H9 (cell line): ENCODE data around the gene RRP1B. TPM values are rescaled to one million over a fixed set of nuclear protein-coding genes. Genes with fewer than 3 reads are reported as not detected.

Source experiments
- DNase-seq: peaks from one replicate; pipeline ENCODE4 v3.0.0-alpha.2; 2017
- H2AFZ ChIP-seq: one replicate; pipeline ENCODE4 v1.6.1; 2013; ENCODE audit warnings: mild to moderate bottlenecking, low read length, control low read depth, moderate library complexity
- H2AK5ac ChIP-seq: 2 replicates; pipeline ENCODE4 v1.6.1; 2013; ENCODE audit warnings: low read length, control low read depth, mixed read lengths; ENCODE audit not compliant: insufficient read length
- H2BK120ac ChIP-seq: one replicate; pipeline ENCODE4 v1.6.1; 2013; ENCODE audit warnings: low read depth, mild to moderate bottlenecking, low read length, control low read depth, inconsistent platforms; ENCODE audit not compliant: poor library complexity, severe bottlenecking
- H2BK12ac ChIP-seq: 2 replicates; pipeline ENCODE4 v1.6.1; 2013; ENCODE audit warnings: low read length, control low read depth, mixed read lengths, low read depth; ENCODE audit not compliant: insufficient read length
- H2BK15ac ChIP-seq: 2 replicates; pipeline ENCODE4 v1.6.1; 2013; ENCODE audit warnings: low read depth, low read length, control low read depth
- H2BK20ac ChIP-seq: one replicate; pipeline ENCODE4 v1.6.1; 2013; ENCODE audit warnings: low read depth, mild to moderate bottlenecking, low read length, control low read depth, inconsistent platforms; ENCODE audit not compliant: poor library complexity, severe bottlenecking
- H2BK5ac ChIP-seq: 2 replicates; pipeline ENCODE4 v1.6.1; 2013; ENCODE audit warnings: low read length, control low read depth, mixed read lengths; ENCODE audit not compliant: insufficient read length
- H3K14ac ChIP-seq: 2 replicates; pipeline ENCODE4 v1.6.1; 2013; ENCODE audit warnings: low read length, control low read depth; ENCODE audit not compliant: insufficient read depth
- H3K18ac ChIP-seq: 2 replicates; pipeline ENCODE4 v1.6.1; 2013; ENCODE audit warnings: low read depth, mild to moderate bottlenecking, mixed read lengths, low read length, control low read depth; ENCODE audit not compliant: insufficient read length
- H3K23ac ChIP-seq: 2 replicates; pipeline ENCODE4 v1.6.1; 2013; ENCODE audit warnings: low read length, control low read depth, mixed read lengths, low read depth; ENCODE audit not compliant: insufficient read length
- H3K23me2 ChIP-seq: 2 replicates; pipeline ENCODE4 v1.6.1; 2013; ENCODE audit warnings: low read depth, mild to moderate bottlenecking, mixed read lengths, low read length, control low read depth; ENCODE audit not compliant: insufficient read length, poor library complexity, severe bottlenecking
- H3K27ac ChIP-seq: 2 replicates; pipeline ENCODE4 v1.5.1; 2013; ENCODE audit warnings: low read length, control low read depth, mixed read lengths, low read depth; ENCODE audit not compliant: insufficient read length
- H3K27me3 ChIP-seq: 2 replicates; pipeline ENCODE4 v1.6.1; 2013; ENCODE audit warnings: low read length, control low read depth, inconsistent platforms; ENCODE audit not compliant: insufficient read depth
- H3K4ac ChIP-seq: 2 replicates; pipeline ENCODE4 v1.6.1; 2013; ENCODE audit warnings: low read depth, mild to moderate bottlenecking, control low read depth, inconsistent platforms, low read length, moderate library complexity
- H3K4me1 ChIP-seq: 2 replicates; pipeline ENCODE4 v1.6.1; 2013; ENCODE audit warnings: low read length, control low read depth, inconsistent platforms; ENCODE audit not compliant: insufficient read depth
- H3K4me2 ChIP-seq: 2 replicates; pipeline ENCODE4 v1.6.1; 2013; ENCODE audit warnings: low read length, control low read depth, mixed read lengths; ENCODE audit not compliant: insufficient read length, insufficient read depth
- H3K56ac ChIP-seq: 2 replicates; pipeline ENCODE4 v1.6.1; 2013; ENCODE audit warnings: low read depth, mild to moderate bottlenecking, mixed read lengths, low read length, control low read depth; ENCODE audit not compliant: insufficient read length
- H3K79me1 ChIP-seq: 2 replicates; pipeline ENCODE4 v1.6.1; 2013; ENCODE audit warnings: low read depth, mild to moderate bottlenecking, moderate library complexity, low read length, control low read depth, inconsistent platforms; ENCODE audit not compliant: insufficient read depth, poor library complexity, severe bottlenecking
- H3K79me2 ChIP-seq: 2 replicates; pipeline ENCODE4 v1.6.1; 2013; ENCODE audit warnings: low read length, control low read depth, inconsistent platforms; ENCODE audit not compliant: insufficient read depth
- H3K9ac ChIP-seq: 2 replicates; pipeline ENCODE4 v1.6.1; 2013; ENCODE audit warnings: low read length, control low read depth, mixed read lengths; ENCODE audit not compliant: insufficient read length; ENCODE audit errors: extremely low read depth
- H3K9me3 ChIP-seq: one replicate; pipeline ENCODE4 v1.6.1; 2013; ENCODE audit warnings: low read depth, low read length, inconsistent platforms; ENCODE audit not compliant: control insufficient read depth
- H3T11ph ChIP-seq: one replicate; pipeline ENCODE4 v1.6.1; 2013; ENCODE audit warnings: mild to moderate bottlenecking, low read length, control low read depth, inconsistent platforms
- H4K20me1 ChIP-seq: one replicate; pipeline ENCODE4 v1.6.1; 2013; ENCODE audit not compliant: control insufficient read depth, insufficient read length, insufficient read depth
- H4K5ac ChIP-seq: 2 replicates; pipeline ENCODE4 v1.6.1; 2013; ENCODE audit warnings: low read depth, mild to moderate bottlenecking, mixed read lengths, low read length, control low read depth; ENCODE audit not compliant: insufficient read length
- H4K8ac ChIP-seq: replicated peaks from 2 replicates; pipeline ENCODE4 v1.6.1; 2013; ENCODE audit warnings: low read length, control low read depth, mixed read lengths, low read depth; ENCODE audit not compliant: insufficient read length
- H4K91ac ChIP-seq: 2 replicates; pipeline ENCODE4 v1.6.1; 2013; ENCODE audit warnings: low read depth, mild to moderate bottlenecking, moderate library complexity, mixed read lengths, low read length, control low read depth; ENCODE audit not compliant: insufficient read length
- H3K27ac Mint-ChIP-seq, 3 experiments: 2 replicates in 2 of 3; 3 replicates in 1 of 3; pipeline ENCODE4 v1.8.0; 2020 to 2021; ENCODE audit warnings: mixed read lengths in 3 of 3, mild to moderate bottlenecking in 1 of 3, moderate library complexity in 1 of 3
- H3K27me3 Mint-ChIP-seq: 2 replicates; pipeline ENCODE4 v1.8.0; 2021; ENCODE audit warnings: low read depth, mild to moderate bottlenecking, moderate library complexity, mixed read lengths
- H3K36me3 Mint-ChIP-seq, 3 experiments: 2 replicates in 2 of 3; 3 replicates in 1 of 3; pipeline ENCODE4 v1.8.0; 2020 to 2021; ENCODE audit warnings: low read depth in 3 of 3, mixed read lengths in 3 of 3; ENCODE audit not compliant: insufficient read depth in 1 of 3
- H3K4me1 Mint-ChIP-seq, 2 experiments: 2 replicates each; pipeline ENCODE4 v1.8.0; 2020; ENCODE audit warnings: mixed read lengths in 2 of 2
- H3K4me3 Mint-ChIP-seq, 2 experiments: 2 replicates in 1 of 2; 3 replicates in 1 of 2; pipeline ENCODE4 v1.8.0; 2020 to 2021; ENCODE audit warnings: mild to moderate bottlenecking in 2 of 2, mixed read lengths in 2 of 2, moderate library complexity in 1 of 2
- H3K9me3 Mint-ChIP-seq, 2 experiments: 2 replicates in 1 of 2; 3 replicates in 1 of 2; pipeline ENCODE4 v1.8.0; 2020; ENCODE audit warnings: mild to moderate bottlenecking in 2 of 2, mixed read lengths in 2 of 2, moderate library complexity in 1 of 2
- WGBS: extraction: QIAGEN DNeasy Blood & Tissue Kit; methylation state at CpG from one replicate; pipeline ENCODE4 v1.1.7; 2013; ENCODE audit warnings: missing lambda C conversion rate, low lambda C conversion rate, mixed read lengths; ENCODE audit not compliant: insufficient read length; ENCODE audit errors: extremely low coverage; 5-methylcytosine and 5-hydroxymethylcytosine counted together
- total RNA-seq: library from RNA; stranded (reverse); gene quantifications from 2 replicates; pipeline ENCODE4 v1.2.1, GENCODE V29; 2021
- TF ChIP-seq, protein P1 (sequence below): fragments of 200-600 bp; sonication (generic); conservative IDR thresholded peaks from 3 replicates; pipeline ENCODE4 v1.8.0; 2021; ENCODE audit warnings: antibody characterized with exemption, mild to moderate bottlenecking

RRP1B gene
- total RNA-seq, 1 experiment from 2014 or later, result 96.6 TPM

DNA sequence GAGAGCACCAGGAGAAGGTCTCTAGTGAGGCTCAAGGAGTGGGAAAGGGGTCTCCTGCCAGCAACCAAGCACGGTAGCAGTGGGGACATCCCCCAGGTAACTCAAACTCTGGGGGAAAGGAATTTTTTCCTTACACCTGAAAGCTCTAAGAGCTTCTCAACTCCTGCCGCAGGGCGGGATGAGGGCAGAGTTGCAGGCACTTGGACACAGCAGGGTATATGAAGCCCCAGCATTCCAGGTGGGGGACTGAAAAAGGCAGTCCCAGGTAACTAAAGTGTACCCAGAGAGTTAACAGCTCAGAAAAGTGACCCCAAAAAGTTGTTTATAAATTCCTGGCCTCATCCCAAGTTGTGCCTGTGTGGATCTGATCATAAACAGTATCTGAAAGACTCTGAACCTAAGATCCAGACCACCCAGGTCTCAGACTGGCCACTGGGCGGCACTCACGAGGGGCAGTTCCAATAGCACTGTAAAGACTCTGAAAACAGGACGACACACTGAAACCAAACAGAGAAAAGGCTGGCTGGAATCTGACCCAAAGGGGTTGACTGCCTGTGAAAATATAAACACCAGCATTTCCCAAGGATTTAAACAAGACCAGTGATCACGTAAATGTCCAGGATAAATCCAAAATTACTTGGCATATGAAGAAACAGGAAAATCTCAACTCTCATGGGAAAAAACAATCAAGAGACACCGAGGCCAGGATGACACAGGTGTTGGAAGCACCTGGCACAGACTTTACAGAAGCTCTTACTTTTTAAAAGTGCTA is 47.6 kb upstream of the RRP1B start:
- Histone ChIP-seq H2BK12ac (no peak overlapping the region), H4K8ac (no peak overlapping the region), H3K23ac (no peak overlapping the region), H2BK20ac (no peak overlapping the region), H2AK5ac (no peak overlapping the region), H2AFZ (no peak overlapping the region), H3K23me2 (no peaks in the 10 kb centered on the region), H2BK15ac (no peak overlapping the region), H3K4me2 (no peak overlapping the region), H3K4ac (no peak overlapping the region), H3K4me1 (no peaks in the 10 kb centered on the region), H3K9ac (no peak overlapping the region), H4K20me1 (no peaks in the 10 kb centered on the region), H3K18ac (no peak overlapping the region), H3K79me2 (no peaks in the 10 kb centered on the region), H4K91ac (no peak overlapping the region), H3K9me3 (no peaks in the 10 kb centered on the region), H3K14ac (no peak overlapping the region), H2BK120ac (no peak overlapping the region), H3K56ac (no peak overlapping the region), H4K5ac (no peak overlapping the region), H3T11ph (no peak overlapping the region), H3K27ac (no peak overlapping the region), H3K79me1 (no peaks in the 10 kb centered on the region), H3K27me3 (no peaks in the 10 kb centered on the region), H2BK5ac (no peak overlapping the region)
- no peak overlapping the region for H3K4me3 Mint-ChIP-seq
- peaks cover 3 to 4% of the 10 kb centered on the region in 2 experiments for H3K4me1 Mint-ChIP-seq
- TF ChIP-seq, protein P1, sequence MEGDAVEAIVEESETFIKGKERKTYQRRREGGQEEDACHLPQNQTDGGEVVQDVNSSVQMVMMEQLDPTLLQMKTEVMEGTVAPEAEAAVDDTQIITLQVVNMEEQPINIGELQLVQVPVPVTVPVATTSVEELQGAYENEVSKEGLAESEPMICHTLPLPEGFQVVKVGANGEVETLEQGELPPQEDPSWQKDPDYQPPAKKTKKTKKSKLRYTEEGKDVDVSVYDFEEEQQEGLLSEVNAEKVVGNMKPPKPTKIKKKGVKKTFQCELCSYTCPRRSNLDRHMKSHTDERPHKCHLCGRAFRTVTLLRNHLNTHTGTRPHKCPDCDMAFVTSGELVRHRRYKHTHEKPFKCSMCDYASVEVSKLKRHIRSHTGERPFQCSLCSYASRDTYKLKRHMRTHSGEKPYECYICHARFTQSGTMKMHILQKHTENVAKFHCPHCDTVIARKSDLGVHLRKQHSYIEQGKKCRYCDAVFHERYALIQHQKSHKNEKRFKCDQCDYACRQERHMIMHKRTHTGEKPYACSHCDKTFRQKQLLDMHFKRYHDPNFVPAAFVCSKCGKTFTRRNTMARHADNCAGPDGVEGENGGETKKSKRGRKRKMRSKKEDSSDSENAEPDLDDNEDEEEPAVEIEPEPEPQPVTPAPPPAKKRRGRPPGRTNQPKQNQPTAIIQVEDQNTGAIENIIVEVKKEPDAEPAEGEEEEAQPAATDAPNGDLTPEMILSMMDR, result peak; percentile 79
- peak overlapping the region in 1 of 3 experiments; percentile 45; a peak in 3 of 7 replicates for H3K27ac Mint-ChIP-seq
- H3K9me3 Mint-ChIP-seq, result no peaks in the 10 kb centered on the region
- DNase-seq, result peak; percentile 73
- WGBS, result no CpG with 5 or more reads among the region's 8 CpGs
- no peaks in the 10 kb centered on the region for H3K27me3 Mint-ChIP-seq
- no peaks in the 10 kb centered on the region for H3K36me3 Mint-ChIP-seq
